SKM-1 (cell line): ENCODE results near the gene GCNT4.
A peak's percentile ranks its signal among the peaks of the same experiment; 100 is the strongest.
"Not testable (repeated sequence)": the region's sequence is repeated elsewhere in the genome, so short reads cannot be mapped to it uniquely, and the experiment has no call there.

ENCODE experiments used
- DNase-seq: peaks from one replicate; lab custom pipeline; 2025; ENCODE audit not compliant: unreplicated experiment; lab: John Stamatoyannopoulos, UW

Gene GCNT4

GRCh38 chr5:75052192-75053053, at the start of gene GCNT4:
Gene GCNT4 (minus strand): TSS chr5:75052558. CDS start chr5:75030037, 22,521 bp downstream.
- DNase-seq: no peak

DNA sequence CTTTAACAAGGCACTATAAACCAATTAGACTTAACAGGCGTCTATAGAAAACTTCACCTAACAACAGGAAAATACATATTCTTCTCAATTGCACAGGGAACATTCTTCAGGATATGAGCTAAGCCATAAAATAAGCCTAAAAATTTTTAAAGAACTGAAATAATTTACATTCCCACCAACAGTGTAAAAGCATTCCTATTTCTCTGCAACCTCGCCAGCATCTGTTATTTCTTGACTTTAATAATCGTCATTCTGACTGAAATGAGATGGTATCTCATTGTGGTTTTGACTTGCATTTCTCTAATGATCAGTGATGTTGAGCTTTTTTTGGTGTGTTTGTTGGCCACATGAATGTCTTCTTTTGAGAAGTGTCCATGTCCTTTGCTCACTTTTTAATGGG, 43.6 kb upstream of the GCNT4 start:
- DNase-seq: not testable (repeated sequence)

DNA sequence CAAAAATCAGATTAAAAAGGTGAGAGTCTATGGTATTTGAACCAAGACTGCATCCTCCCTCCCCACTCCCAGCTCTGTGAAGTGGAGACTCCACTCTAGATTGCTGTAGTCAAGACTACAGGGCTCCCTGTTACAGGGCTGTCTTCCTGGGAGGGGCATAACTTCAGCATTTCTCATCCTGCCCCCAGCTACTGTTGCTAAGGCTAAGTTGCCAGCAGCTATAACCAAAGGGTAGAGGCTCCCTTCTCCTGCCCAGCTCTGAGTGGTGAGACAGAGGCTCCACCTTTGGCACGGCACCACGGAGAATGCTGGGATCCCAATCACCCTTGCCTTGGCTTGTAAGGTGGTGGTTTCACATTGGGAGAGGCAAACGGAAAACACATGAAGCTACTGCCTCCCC, 39.2 kb upstream of the GCNT4 start:
- DNase-seq: no peak

DNA sequence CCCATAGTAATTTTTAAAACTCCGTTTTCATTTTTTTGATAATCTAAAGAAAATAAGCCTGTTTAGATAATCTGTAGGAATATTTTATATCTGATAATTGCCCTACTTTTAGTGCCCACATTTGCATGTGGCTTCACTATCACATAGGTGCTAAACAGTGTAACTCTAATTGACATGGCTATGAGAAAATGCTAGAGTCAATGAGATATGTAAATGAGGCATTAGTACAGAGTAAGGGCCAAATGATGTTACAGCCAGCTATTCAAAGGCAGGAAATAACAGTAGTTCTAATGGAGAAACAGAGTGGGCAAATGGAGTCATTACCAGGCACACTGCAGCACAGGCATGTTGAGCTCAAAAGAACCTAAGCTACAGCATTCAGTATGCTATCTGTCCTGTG, 37.3 kb upstream of the GCNT4 start:
- DNase-seq: no peak

GRCh38 chr5:75089137-75089536, 36.8 kb upstream of the GCNT4 start:
- no peak for DNase-seq

DNA sequence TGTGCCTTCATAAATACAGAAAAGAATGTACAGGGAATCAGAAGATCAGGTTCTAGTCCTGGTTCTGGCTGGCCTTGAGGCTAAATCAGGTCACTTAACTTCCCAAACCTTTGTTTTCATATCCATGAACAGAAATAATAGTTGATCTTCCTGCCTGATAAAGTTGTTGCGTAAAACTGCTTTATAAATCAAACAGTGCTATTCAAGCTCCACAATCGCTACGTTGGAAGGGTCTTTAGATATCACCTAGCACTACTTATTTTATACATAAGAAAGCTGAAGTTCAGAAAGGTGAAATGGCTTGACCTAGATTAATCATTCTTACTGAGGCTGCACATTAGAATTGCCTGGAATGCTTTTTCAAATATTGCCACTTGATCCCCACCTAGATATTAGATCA, 36.3 kb upstream of the GCNT4 start:
- no peak for DNase-seq

DNA sequence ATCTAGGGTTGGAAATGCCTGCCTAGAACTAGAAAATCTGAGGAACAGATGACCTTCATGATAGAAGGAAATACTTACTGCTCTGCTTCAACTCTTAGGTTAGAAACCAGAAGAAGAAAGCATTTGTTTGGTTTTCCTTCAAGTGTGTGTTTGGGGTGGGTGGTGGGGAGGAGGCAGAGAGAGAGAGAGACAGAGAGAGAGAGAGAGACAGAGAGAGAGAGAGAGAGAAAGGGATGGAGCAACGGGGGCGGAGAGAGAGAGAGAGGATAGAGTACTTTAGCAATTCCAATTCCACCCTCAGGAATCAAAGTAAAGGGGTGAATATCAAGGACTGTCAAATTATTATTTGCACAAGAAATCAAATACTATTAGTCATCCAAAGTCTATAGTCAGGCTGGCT, 29.2 kb upstream of the GCNT4 start:
- no peak for DNase-seq

- DNase-seq: not testable (repeated sequence)
Observed at GRCh38 chr5:75079346-75079745, 27.0 kb upstream of the GCNT4 start.

GRCh38 chr5:75078027-75078426, 25.7 kb upstream of the GCNT4 start:
- DNase-seq: no peak

GRCh38 chr5:75072061-75072460, 19.7 kb upstream of the GCNT4 start:
- no peak for DNase-seq

DNA sequence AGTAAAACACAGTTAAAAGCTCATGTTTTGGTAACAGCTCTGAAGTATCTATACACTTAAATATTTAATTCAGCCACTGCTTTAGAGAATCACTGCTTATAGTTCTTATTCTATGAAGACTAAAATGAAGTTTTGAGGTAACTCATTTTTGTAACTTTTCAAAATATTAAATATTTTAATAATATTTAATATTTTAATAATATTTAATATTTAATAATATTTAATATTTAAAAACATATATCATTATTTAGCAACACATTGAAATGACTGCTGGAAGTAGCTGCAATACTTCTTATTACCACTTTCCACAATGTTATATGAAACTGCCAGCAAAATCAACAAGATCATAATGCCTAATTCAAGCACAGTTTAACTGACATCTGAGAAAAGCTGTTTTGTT, 18.7 kb upstream of the GCNT4 start:
- DNase-seq: no peak

- no peak for DNase-seq
Observed at GRCh38 chr5:75067434-75067833, 15.1 kb upstream of the GCNT4 start.

DNA sequence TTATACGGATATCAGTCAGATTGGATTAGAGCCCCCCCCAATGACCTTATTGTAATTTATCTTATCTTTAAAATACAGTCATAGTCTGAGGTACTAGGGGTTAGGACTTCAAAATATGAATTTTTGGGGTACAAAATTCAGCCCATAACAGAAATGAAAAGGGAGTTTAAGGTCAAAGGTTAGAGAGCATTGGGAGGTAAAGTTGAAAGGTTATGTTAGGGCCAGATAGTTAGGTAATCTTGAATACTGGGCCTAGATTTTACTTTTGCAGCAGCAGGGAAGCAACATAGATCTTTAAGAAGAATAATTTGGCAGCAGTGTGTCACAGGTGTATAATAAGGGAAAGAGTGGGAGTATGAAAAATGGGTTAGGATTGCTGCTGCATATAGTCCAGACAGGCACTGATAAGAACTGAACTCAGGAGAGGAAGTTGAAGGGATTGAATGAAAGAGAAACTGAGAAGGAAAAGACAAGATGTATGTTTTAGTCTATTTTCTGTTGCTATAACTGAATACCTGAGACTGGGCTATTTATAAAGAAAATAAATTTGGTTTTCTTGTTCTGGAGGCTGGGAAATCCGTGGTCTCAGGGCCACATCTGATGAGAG, 10.7 kb upstream of the GCNT4 start:
- no peak for DNase-seq

DNA sequence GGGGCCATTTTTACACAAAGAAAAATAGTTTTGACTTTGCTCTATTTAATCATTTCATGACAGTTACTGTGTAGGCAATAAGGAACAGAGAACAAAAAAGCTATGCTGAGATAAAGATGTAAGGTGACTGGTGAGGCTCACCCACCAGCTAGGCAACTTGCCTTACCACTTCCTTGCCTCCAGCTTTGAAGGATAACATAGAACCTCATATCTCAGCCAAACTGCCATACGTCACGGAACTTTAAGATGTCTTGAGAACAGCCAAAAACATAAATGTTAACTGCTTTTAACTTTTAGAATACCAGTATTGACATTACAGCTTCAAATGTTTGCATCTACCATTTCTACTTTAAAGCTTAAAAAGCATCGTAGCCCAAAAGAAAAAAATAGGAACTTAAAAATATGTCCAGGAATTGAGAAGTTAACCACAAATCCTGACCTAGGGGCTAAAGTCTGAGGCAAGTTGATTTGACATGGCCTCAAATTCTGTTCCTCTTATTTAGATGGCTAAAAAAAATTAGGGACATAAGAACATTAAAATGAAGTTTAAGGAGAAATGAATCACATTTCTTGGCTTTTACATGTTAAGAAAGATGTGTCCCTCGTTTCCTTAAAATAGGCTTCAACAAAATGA, 7.7 kb upstream of the GCNT4 start:
- DNase-seq: peak; percentile 17

- no peak for DNase-seq
Observed at GRCh38 chr5:75058986-75059535, 6.7 kb upstream of the GCNT4 start.

DNA sequence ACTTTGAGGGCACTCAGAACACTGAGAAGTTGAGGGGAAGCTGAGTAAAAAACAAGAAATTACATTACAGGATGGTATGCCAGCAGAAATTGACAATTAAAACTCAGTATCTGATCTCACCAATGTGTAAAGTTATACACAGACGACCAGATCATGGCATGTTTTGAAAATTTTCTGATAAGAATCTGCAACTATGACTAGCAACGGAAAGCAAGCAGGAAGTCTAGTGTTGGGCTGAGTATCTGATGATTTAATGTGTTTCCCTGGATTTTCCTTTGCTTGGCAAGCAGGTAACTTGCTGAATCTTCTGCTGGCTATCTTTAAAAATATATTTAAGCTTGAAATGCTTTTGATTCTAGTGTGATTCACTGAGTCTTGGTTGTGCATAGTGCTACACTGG, 5.2 kb upstream of the GCNT4 start:
- no peak for DNase-seq

GRCh38 chr5:75055727-75056144, 3.4 kb upstream of the GCNT4 start:
- DNase-seq: no peak

- no peak for DNase-seq
Observed at GRCh38 chr5:75054134-75054930, 2.0 kb upstream of the GCNT4 start.

DNA sequence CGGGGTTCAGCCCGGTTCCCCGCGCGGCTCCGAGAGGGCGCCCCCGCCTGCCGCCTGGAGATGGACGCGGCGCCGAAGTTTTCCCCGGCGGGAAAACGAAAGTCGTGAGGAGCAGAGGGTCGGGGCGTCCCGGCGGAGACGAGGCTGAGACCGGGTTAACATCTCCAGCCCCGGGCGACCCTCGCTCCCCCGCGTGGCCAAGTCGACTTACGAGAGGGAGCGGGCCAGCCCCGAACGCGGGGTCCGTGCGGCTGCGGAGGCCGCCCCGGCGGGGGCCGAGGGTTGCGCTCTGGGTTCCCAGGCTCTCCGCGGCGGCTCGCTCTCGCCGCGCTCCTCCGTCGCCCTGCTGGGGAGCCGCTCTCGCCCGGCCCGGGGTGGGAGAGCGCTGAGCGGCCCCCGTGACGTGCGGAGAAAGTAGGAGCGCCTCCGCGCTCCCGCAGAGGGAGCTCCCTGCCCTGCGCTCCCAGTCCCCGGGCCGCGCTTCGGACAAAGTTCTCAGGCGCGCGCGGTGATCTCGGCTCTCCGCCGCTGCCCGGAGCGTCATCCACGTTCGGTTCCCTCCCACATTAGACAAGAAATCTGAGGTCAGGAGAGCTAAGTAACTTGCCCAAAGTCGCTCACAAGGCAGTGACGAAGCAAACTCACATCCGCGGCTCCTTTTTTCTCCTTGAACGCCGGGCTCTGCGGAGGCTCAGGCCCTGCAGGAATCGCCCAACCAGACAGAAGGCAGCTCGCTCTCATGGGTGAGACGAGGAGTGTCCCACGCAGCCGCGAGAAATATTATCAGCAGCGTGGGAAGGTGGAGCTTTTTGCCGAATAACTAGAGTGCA, 1.2 kb upstream of the GCNT4 start:
- DNase-seq: no peak

DNA sequence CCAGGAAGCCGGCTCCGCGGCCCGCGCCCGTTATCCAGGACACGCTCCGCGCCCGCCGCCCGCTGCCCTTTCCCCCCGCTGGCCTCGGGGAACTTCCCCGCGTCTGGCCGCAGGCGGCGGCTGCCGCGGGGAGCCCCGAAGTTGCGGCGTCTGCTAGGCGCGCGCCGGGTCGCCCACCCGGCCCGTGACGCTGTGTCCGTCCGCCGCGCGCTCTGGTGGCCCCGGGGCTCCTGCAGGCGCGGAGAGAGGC, 621 bp upstream of the GCNT4 start:
- no peak for DNase-seq
